ENCODE measurements around the gene GSK3A. TPM values are rescaled to one million over a fixed set of nuclear protein-coding genes. Genes with fewer than 3 reads are reported as not detected.
"Not testable (repeated sequence)": the region's sequence is repeated elsewhere in the genome, so short reads cannot be mapped to it uniquely, and the experiment has no call there.

The GSK3A gene
- total RNA-seq, 1 experiment from 2014 or later = 46.0 TPM

- DNase-seq (ENCODE audit: low read depth, low spot score) (no peak), ATAC-seq (no peak)
- intact Hi-C loops (cut with micrococcal nuclease; ENCODE audit: unreplicated experiment) (no loop called here), in situ Hi-C loops (cut with HindIII; ENCODE audit: low pct_unique_long_range_greater_than_20kb, low sequenced_read_pairs) (no loop called here)
- Histone ChIP-seq H3K4me1 (ENCODE audit: control insufficient read depth, insufficient read depth, low read length) (no peaks in the 10 kb centered on the region), H3K27me3 (ENCODE audit: control insufficient read depth, insufficient read depth, low read length) (no peaks in the 10 kb centered on the region), H3K36me3 (ENCODE audit: control insufficient read depth, insufficient read depth, low read length) (no peaks in the 10 kb centered on the region), H3K4me3 (ENCODE audit: low read depth in 2 of 2, low read length in 2 of 2) (no peak overlapping the region), H3K9me3 (ENCODE audit: control insufficient read depth, insufficient read depth, low read depth, low read length) (no peaks in the 10 kb centered on the region), H3K27ac (ENCODE audit: low read length) (no peak overlapping the region)
- POLR2A ChIA-PET = no interaction called here
- TF ChIP-seq REST (IDR thresholded peaks at IDR 0.05; ENCODE audit: insufficient read depth in 1 of 2, low read depth in 2 of 2, low read length in 1 of 2) = no peak
- CTCF ChIA-PET = no interaction called here
- no TSS peak for BruUV-seq (replicated peaks)
Measured at GRCh38 chr19:42261763-42262162, 19.4 kb upstream of the GSK3A start.

DNA sequence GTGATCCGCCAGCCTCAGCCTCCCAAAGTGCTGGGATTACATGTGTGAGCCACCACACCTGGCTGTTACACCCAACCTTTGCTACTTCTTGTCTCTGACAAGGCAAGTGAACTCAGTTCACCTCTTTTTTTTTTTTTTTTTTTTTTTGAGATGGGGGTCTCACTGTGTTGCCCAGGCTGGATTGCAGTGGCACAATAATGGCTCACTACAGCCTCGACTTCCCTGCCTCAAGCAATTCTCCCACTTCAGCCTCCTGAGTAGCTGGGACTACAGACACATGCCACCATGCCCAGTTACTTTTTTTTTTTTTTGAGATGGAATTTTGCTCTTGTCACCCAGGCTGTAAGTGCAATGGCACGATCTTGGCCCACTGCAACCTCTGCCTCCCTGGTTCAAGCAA lies 15.4 kb upstream of the GSK3A start:
- intact Hi-C loops (cut with micrococcal nuclease; ENCODE audit: unreplicated experiment); H3K4me1 ChIP-seq (ENCODE audit: control insufficient read depth, insufficient read depth, low read length); H3K4me3 ChIP-seq (ENCODE audit: low read depth in 2 of 2, low read length in 2 of 2); H3K36me3 ChIP-seq (ENCODE audit: control insufficient read depth, insufficient read depth, low read length); DNase-seq (ENCODE audit: low read depth, low spot score); ATAC-seq; POLR2A ChIA-PET; in situ Hi-C loops (cut with HindIII; ENCODE audit: low pct_unique_long_range_greater_than_20kb, low sequenced_read_pairs); BruUV-seq (replicated peaks); H3K27me3 ChIP-seq (ENCODE audit: control insufficient read depth, insufficient read depth, low read length); H3K9me3 ChIP-seq (ENCODE audit: control insufficient read depth, insufficient read depth, low read depth, low read length); H3K27ac ChIP-seq (ENCODE audit: low read length): not testable (repeated sequence)
- CTCF ChIA-PET = interaction anchor here (1.1 kb wide), 1 partner anchor 12 kb away, joined by 6 read pairs; no protein-coding TSS in a partner anchor

DNA sequence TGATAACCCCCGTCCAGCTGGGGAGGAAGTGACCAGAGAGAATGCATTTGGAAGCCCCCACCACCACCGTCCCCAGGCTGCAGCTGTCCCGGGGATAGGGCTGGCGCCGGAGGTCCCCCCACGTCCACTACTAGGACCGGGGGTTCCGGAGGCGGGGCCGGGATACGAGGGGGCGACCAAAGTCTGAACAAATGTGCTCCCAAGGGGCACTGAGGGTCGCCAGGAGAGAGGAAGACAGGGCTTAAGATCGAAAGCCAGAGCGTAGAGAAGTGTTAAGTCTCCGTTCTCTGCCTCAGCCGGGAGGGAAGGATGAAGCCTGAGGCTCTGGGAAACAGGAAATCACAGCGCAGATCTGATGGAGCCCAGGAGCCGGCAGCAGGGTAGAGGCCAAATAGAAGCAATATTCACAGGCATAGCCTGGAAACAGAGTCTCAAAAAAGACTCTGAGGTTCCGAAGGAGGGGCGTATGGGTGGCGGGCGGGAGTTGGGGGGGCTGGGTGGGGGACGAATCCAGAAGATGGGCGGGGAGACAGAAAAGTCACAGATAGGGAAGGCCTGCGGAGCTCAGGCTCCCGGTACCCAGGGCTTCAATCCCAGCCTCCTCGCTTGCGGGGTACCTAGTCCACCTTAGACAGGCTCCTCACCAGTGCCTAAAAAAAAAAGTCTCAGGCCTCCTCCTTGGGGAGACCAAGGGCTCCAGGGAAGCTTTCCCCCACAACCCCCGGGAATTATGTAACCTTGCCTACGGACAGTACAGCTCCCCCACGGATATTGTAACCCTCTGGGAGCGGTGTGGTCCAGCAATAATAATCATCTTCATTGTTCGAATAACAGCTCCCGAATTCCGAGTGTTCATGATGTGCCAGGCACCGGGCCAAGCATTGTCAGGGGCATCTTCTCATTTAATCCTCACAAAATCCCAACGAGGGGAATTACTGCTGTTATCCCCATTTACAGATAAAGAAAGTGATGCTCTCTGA lies 13.7 kb upstream of the GSK3A start:
- CTCF ChIA-PET = interaction anchor here (0.5 to 1.1 kb wide), 2 partner anchors 10 to 33 kb away, joined by 3 to 4 read pairs; no protein-coding TSS in a partner anchor
- ATAC-seq = peak; percentile 28; the same call in 1 of the 2 replicates
- BruUV-seq (replicated peaks) = no TSS peak
- no peak for TF ChIP-seq TCF7L2 (IDR thresholded peaks at IDR 0.05; ENCODE audit: low read depth, low read length)
- TF ChIP-seq CTCF (IDR thresholded peaks at IDR 0.05) = no peak
- TF ChIP-seq REST (IDR thresholded peaks at IDR 0.05; ENCODE audit: insufficient read depth in 1 of 2, low read depth in 2 of 2, low read length in 1 of 2) = no peak
- TF ChIP-seq POLR2AphosphoS5 (IDR thresholded peaks at IDR 0.05; ENCODE audit: low read depth, low read length) = no peak
- no peak for TF ChIP-seq SIN3A (IDR thresholded peaks at IDR 0.05; ENCODE audit: borderline replicate concordance, insufficient read depth, low read depth, low read length)
- Histone ChIP-seq H3K4me1 (ENCODE audit: control insufficient read depth, insufficient read depth, low read length) (peaks cover 11% of the 10 kb centered on the region), H3K4me3 (ENCODE audit: low read depth in 2 of 2, low read length in 2 of 2) (peak overlapping the region; percentile 66 to 82), H3K9me3 (ENCODE audit: control insufficient read depth, insufficient read depth, low read depth, low read length) (no peaks in the 10 kb centered on the region), H3K27ac (ENCODE audit: low read length) (peak overlapping the region; percentile 84), H3K27me3 (ENCODE audit: control insufficient read depth, insufficient read depth, low read length) (no peaks in the 10 kb centered on the region), H3K36me3 (ENCODE audit: control insufficient read depth, insufficient read depth, low read length) (no peaks in the 10 kb centered on the region; the same call in 1 of the 2 replicates)
- intact Hi-C loops (cut with micrococcal nuclease; ENCODE audit: unreplicated experiment) (no loop called here), in situ Hi-C loops (cut with HindIII; ENCODE audit: low pct_unique_long_range_greater_than_20kb, low sequenced_read_pairs) (no loop called here)
- DNase-seq (ENCODE audit: low read depth, low spot score) = no peak
- POLR2A ChIA-PET = interaction anchor here (0.6 kb wide), 1 partner anchor 1244 kb away, joined by 3 read pairs; no protein-coding TSS in a partner anchor

Measured in Panc1 (cell line).